Stimulated activated CD8-positive, alpha-beta memory T cell treated with anti-CD3 and anti-CD28 coated beads, Interleukin-15, amount 100 ng/mL, for 24 hours (primary cell): Measurements from ENCODE around the gene FAM43A.

Experiments
- DNase-seq: peaks from one replicate; pipeline ENCODE4 v3.0.0-alpha.2; 2020; ENCODE audit warnings: low read depth

Gene FAM43A

GRCh38 chr3:194685718-194686413 lies at the start of gene FAM43A:
TSS of gene FAM43A (plus strand) at chr3:194685883. CDS start at chr3:194686827, 944 bp downstream.
- peak; percentile 56 for DNase-seq

GRCh38 chr3:194637066-194637465 lies 48.6 kb upstream of the FAM43A start:
- DNase-seq = no peak

GRCh38 chr3:194637541-194638400 lies 47.9 kb upstream of the FAM43A start:
- DNase-seq = no peak

- no peak for DNase-seq
Observed at GRCh38 chr3:194638991-194639605, 46.6 kb upstream of the FAM43A start.

- DNase-seq = no peak
Observed at GRCh38 chr3:194640829-194641228, 44.9 kb upstream of the FAM43A start.

GRCh38 chr3:194642769-194643168 lies 42.9 kb upstream of the FAM43A start:
- no peak for DNase-seq

GRCh38 chr3:194647747-194648146 lies 37.9 kb upstream of the FAM43A start:
- no peak for DNase-seq

- DNase-seq = no peak
Observed at GRCh38 chr3:194654443-194654842, 31.2 kb upstream of the FAM43A start.

- no peak for DNase-seq
Observed at GRCh38 chr3:194657439-194657838, 28.2 kb upstream of the FAM43A start.

- DNase-seq = no peak
Observed at GRCh38 chr3:194658477-194659242, 27.0 kb upstream of the FAM43A start.

GRCh38 chr3:194659778-194660177 lies 25.9 kb upstream of the FAM43A start:
- no peak for DNase-seq

GRCh38 chr3:194661374-194661773 lies 24.3 kb upstream of the FAM43A start:
- no peak for DNase-seq

GRCh38 chr3:194661946-194662345 lies 23.7 kb upstream of the FAM43A start:
- no peak for DNase-seq

- no peak for DNase-seq
Observed at GRCh38 chr3:194664857-194665256, 20.8 kb upstream of the FAM43A start.

- DNase-seq = no peak
Observed at GRCh38 chr3:194667363-194667762, 18.3 kb upstream of the FAM43A start.

- no peak for DNase-seq
Observed at GRCh38 chr3:194671511-194671899, 14.2 kb upstream of the FAM43A start.

GRCh38 chr3:194671900-194672808 lies 13.5 kb upstream of the FAM43A start, which contains the start of gene LSG1:
TSS of gene LSG1 (minus strand) at chr3:194672191. CDS start at chr3:194672162, 29 bp downstream.
- peak; percentile 66 for DNase-seq

GRCh38 chr3:194672876-194673275 lies 12.8 kb upstream of the FAM43A start:
- no peak for DNase-seq

- DNase-seq = no peak
Observed at GRCh38 chr3:194673761-194674160, 11.9 kb upstream of the FAM43A start.

- DNase-seq = peak; percentile 21
Observed at GRCh38 chr3:194675081-194675640, 10.5 kb upstream of the FAM43A start.

- DNase-seq = no peak
Observed at GRCh38 chr3:194675680-194676079, 10.0 kb upstream of the FAM43A start.
